K562 (cell line): ENCODE measurements around the gene OGDH. TPM values are rescaled to one million over a fixed set of nuclear protein-coding genes. Genes with fewer than 3 reads are reported as not detected.

Source experiments
- COPS2 ChIP-seq: fragments of 450-650 bp; conservative IDR thresholded peaks from 2 replicates; pipeline ENCODE4 v1.6.1; 2016; ENCODE audit warnings: mild to moderate bottlenecking, moderate library complexity
- CREB1 ChIP-seq, 2 experiments: sonication (generic) in 1 of 2; formaldehyde crosslinking in 1 of 2; IDR thresholded peaks; 2 replicates each; pipeline versions ENCODE4 v1.6.1 to v1.8.0; 2012 to 2022; ENCODE audit warnings: inconsistent platforms in 1 of 2, mild to moderate bottlenecking in 1 of 2, missing genetic modification reagents in 1 of 2, moderate library complexity in 1 of 2
- ELF2 ChIP-seq: fragments of 250-450 bp; sonication (Bioruptor Pico); IDR thresholded peaks from 2 replicates; pipeline ENCODE4 v1.5.0; 2021; ENCODE audit warnings: mild to moderate bottlenecking
- ELF4 ChIP-seq: fragments of 450-650 bp; formaldehyde crosslinking; IDR thresholded peaks from 2 replicates; pipeline ENCODE4 v1.4.0; 2022; ENCODE audit warnings: missing genetic modification characterization
- FIP1L1 ChIP-seq: fragments of 200-400 bp; formaldehyde crosslinking; IDR thresholded peaks from 2 replicates; pipeline ENCODE4 v1.6.1; 2018; ENCODE audit warnings: mild to moderate bottlenecking, low read depth, low read length; ENCODE audit not compliant: poor library complexity, severe bottlenecking
- FOSL1 ChIP-seq: fragments of 200-800 bp; sonication (Bioruptor generic); conservative IDR thresholded peaks from 2 replicates; pipeline ENCODE4 v1.6.1; 2016; ENCODE audit warnings: missing genetic modification characterization, missing compliant biosample characterization
- HDAC2 ChIP-seq: fragments of 450-650 bp; IDR thresholded peaks from 2 replicates; pipeline ENCODE4 v1.6.1; 2016; ENCODE audit warnings: mild to moderate bottlenecking
- ILK ChIP-seq: fragments of 450-650 bp; IDR thresholded peaks from 2 replicates; pipeline ENCODE4 v1.6.1; 2016; ENCODE audit warnings: missing genetic modification characterization, low read depth, mild to moderate bottlenecking, missing compliant biosample characterization, moderate library complexity, borderline replicate concordance
- JUNB ChIP-seq: fragments of 450-650 bp; formaldehyde crosslinking; conservative IDR thresholded peaks from 2 replicates; pipeline ENCODE4 v1.4.0; 2020; ENCODE audit warnings: mild to moderate bottlenecking
- MEIS2 ChIP-seq: fragments of 450-650 bp; IDR thresholded peaks from 2 replicates; pipeline ENCODE4 v1.6.1; 2014; ENCODE audit warnings: mild to moderate bottlenecking; ENCODE audit not compliant: partially characterized antibody
- PPARD ChIP-seq: fragments of 250-450 bp; sonication (Bioruptor Pico); IDR thresholded peaks from 2 replicates; pipeline ENCODE4 v1.8.0; 2022; ENCODE audit warnings: inconsistent platforms, mild to moderate bottlenecking, moderate library complexity
- SRSF3 ChIP-seq: fragments of 200-400 bp; formaldehyde crosslinking; IDR thresholded peaks from 2 replicates; pipeline ENCODE4 v1.6.1; 2016; ENCODE audit warnings: mild to moderate bottlenecking, low read length, moderate library complexity; ENCODE audit not compliant: insufficient read depth
- TBP ChIP-seq: optimal IDR thresholded peaks from 2 replicates; pipeline ENCODE3; 2011; ENCODE audit warnings: low read depth, low read length, improper control_type of control experiment
- ZC3H4 ChIP-seq: sonication (generic); formaldehyde crosslinking; IDR thresholded peaks from 2 replicates; pipeline ENCODE4 v1.9.0; 2021; ENCODE audit warnings: missing genetic modification reagents, borderline replicate concordance
- ZNF197 ChIP-seq: fragments of 200-800 bp; sonication (Bioruptor generic); IDR thresholded peaks from 2 replicates; pipeline ENCODE4 v1.6.1; 2016; ENCODE audit warnings: low read depth, missing genetic modification characterization, missing compliant biosample characterization
- ZNF507 ChIP-seq: conservative IDR thresholded peaks from 2 replicates; pipeline ENCODE4 v1.6.1; 2017; ENCODE audit warnings: missing genetic modification characterization, missing compliant biosample characterization
- ZNF644 ChIP-seq: fragments of 200-800 bp; sonication (Bioruptor generic); IDR thresholded peaks from 2 replicates; pipeline ENCODE4 v1.6.1; 2016; ENCODE audit warnings: low read depth, missing genetic modification characterization, missing compliant biosample characterization
- ZNF668 ChIP-seq: fragments of 250-450 bp; sonication (Bioruptor Pico); IDR thresholded peaks from 2 replicates; pipeline ENCODE4 v1.8.0; 2022; ENCODE audit warnings: mild to moderate bottlenecking, inconsistent platforms
- polyA plus RNA-seq, 8 experiments: library from polyadenylated mRNA; depleted of rRNA in 4 of 8; stranded (reverse) in 5 of 8; unstranded in 3 of 8; fragments of >200 nt; fragmentation: Nextera tagmentation in 2 of 8; fragmentation: Illumina TruSeq in 1 of 8; extraction: Ambion mirVana in 2 of 8; extraction: Trizol in 1 of 8; gene quantifications; 2 replicates each; pipeline versions ENCODE4 v1.2.1 to v1.2.3, GENCODE V29; 2011 to 2014; ENCODE audit warnings: inconsistent platforms in 1 of 8, missing spikeins in 1 of 8
- total RNA-seq, 7 experiments: library from RNA; depleted of rRNA in 6 of 7; stranded (reverse); fragments of >200 nt in 6 of 7; fragmentation: Illumina TruSeq in 2 of 7; extraction: Trizol in 2 of 7; gene quantifications; 2 replicates each; pipeline versions ENCODE4 v1.2.1 to v1.2.3, GENCODE V29; 2011 to 2021; ENCODE audit warnings: low replicate concordance in 1 of 7
- TF ChIP-seq, protein P1 (sequence below), 3 experiments: fragments of 200-800 bp in 1 of 3; sonication (Bioruptor generic) in 1 of 3; sonication (generic) in 1 of 3; formaldehyde crosslinking in 1 of 3; IDR thresholded peaks; 2 replicates each; pipeline versions ENCODE4 v1.6.1 to v1.8.0; 2016 to 2022; ENCODE audit warnings: mild to moderate bottlenecking in 2 of 3, missing compliant biosample characterization in 2 of 3, missing genetic modification characterization in 2 of 3, missing genetic modification reagents in 1 of 3
- TF ChIP-seq, protein P2 (sequence below): fragments of 250-450 bp; sonication (Bioruptor Pico); IDR thresholded peaks from 2 replicates; pipeline ENCODE4 v1.5.0; 2021
- TF ChIP-seq, protein P3 (sequence below): fragments of 150-350 bp; IDR thresholded peaks from 2 replicates; pipeline ENCODE4 v1.6.1; 2014; ENCODE audit warnings: low read depth, mild to moderate bottlenecking, low read length, borderline replicate concordance

Gene OGDH
- total and polyA plus RNA-seq, 9 of the 15 experiments (the other 6 are each of a cell fraction or from before 2014, with no cell fraction given), result 3.1 to 80.3 (median 23.5) TPM

DNA sequence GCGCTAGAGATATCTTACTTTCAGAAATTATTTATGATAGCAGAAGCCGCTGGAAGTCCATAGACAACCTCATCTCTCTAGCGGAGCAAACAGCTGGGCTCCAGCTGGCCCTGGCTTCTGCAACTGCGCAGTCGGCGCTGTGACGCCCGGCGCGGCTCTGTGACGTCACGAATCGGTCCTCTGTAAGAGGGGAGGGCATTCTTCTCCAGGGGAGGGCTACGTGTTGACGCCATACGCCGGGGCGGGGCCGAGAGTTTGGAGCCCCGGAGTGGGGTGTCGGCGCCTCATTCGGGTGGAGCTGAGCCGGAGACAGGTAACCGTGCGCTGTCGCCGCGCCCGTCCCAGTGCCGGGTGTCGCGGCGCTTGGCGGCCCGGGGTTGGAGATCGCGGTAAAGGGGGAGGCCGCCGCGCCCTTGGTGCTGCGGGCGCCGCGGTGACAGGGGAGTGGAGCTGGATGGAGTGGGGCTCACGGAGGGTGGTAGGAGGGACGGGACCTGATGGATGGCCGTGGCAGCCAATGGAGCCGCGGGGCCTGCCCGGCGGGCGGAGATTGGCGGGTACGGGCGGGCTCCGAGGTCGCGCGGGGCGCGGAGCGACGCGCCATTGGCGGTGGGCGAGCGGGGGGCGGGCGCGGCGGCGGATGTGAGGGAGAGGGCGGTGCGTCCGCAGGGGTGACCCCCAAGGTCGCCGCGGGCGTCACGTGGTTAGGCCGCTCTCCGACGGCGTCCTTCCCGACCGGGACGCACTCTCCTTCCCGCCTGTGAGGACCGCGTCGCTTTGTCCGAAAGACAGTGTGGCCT lies at the start of gene OGDH (continued):
- TF ChIP-seq SRSF3, result no peak
- TF ChIP-seq FIP1L1, result peak; percentile 89
- no peak for TF ChIP-seq JUNB (CRISPR knock-in tag)
- TF ChIP-seq FOSL1 (tag), result peak; percentile 50
- peak; percentile 98 for TF ChIP-seq CREB1 (IDR thresholded peaks at IDR 0.05)
- TF ChIP-seq CREB1 (CRISPR knock-in tag; IDR thresholded peaks at IDR 0.05), result peak; percentile 99
- TF ChIP-seq MEIS2, result peak; percentile 53
- TF ChIP-seq, protein P1, sequence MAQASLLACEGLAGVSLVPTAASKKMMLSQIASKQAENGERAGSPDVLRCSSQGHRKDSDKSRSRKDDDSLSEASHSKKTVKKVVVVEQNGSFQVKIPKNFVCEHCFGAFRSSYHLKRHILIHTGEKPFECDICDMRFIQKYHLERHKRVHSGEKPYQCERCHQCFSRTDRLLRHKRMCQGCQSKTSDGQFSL (CRISPR knock-in tag; IDR thresholded peaks at IDR 0.05), result no peak
- TF ChIP-seq, protein P1 (tag; IDR thresholded peaks at IDR 0.05), result no peak
- TF ChIP-seq HDAC2, result peak; percentile 89
- peak; percentile 86 for TF ChIP-seq TBP
- peak; percentile 29; the same call in 1 of the 2 replicates for TF ChIP-seq ZNF197 (CRISPR knock-in tag)
- no peak for TF ChIP-seq ZC3H4 (CRISPR knock-in tag)
- peak; percentile 85 for TF ChIP-seq ELF4 (CRISPR knock-in tag)
- TF ChIP-seq ILK (tag), result no peak
- TF ChIP-seq ZNF644, result no peak
- TF ChIP-seq, protein P2, sequence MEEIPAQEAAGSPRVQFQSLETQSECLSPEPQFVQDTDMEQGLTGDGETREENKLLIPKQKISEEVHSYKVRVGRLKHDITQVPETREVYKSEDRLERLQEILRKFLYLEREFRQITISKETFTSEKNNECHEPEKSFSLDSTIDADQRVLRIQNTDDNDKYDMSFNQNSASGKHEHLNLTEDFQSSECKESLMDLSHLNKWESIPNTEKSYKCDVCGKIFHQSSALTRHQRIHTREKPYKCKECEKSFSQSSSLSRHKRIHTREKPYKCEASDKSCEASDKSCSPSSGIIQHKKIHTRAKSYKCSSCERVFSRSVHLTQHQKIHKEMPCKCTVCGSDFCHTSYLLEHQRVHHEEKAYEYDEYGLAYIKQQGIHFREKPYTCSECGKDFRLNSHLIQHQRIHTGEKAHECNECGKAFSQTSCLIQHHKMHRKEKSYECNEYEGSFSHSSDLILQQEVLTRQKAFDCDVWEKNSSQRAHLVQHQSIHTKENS (CRISPR knock-in tag), result no peak
- no peak for TF ChIP-seq ZNF668
- TF ChIP-seq, protein P3, sequence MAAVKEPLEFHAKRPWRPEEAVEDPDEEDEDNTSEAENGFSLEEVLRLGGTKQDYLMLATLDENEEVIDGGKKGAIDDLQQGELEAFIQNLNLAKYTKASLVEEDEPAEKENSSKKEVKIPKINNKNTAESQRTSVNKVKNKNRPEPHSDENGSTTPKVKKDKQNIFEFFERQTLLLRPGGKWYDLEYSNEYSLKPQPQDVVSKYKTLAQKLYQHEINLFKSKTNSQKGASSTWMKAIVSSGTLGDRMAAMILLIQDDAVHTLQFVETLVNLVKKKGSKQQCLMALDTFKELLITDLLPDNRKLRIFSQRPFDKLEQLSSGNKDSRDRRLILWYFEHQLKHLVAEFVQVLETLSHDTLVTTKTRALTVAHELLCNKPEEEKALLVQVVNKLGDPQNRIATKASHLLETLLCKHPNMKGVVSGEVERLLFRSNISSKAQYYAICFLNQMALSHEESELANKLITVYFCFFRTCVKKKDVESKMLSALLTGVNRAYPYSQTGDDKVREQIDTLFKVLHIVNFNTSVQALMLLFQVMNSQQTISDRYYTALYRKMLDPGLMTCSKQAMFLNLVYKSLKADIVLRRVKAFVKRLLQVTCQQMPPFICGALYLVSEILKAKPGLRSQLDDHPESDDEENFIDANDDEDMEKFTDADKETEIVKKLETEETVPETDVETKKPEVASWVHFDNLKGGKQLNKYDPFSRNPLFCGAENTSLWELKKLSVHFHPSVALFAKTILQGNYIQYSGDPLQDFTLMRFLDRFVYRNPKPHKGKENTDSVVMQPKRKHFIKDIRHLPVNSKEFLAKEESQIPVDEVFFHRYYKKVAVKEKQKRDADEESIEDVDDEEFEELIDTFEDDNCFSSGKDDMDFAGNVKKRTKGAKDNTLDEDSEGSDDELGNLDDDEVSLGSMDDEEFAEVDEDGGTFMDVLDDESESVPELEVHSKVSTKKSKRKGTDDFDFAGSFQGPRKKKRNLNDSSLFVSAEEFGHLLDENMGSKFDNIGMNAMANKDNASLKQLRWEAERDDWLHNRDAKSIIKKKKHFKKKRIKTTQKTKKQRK, result peak; percentile 89
- TF ChIP-seq PPARD (CRISPR knock-in tag), result no peak
- TF ChIP-seq ELF2 (CRISPR knock-in tag), result 0 out of 2 replicates have a peak, but pooled peaks have one; percentile 37
- no peak for TF ChIP-seq COPS2
- TF ChIP-seq ZNF507 (tag), result no peak
